Sigmoid colon (tissue), 7 donors: Measurements from ENCODE around the gene CPXM2. TPM values are rescaled to one million over a fixed set of nuclear protein-coding genes. Genes with fewer than 3 reads are reported as not detected.

Experiments
- DNase-seq: peaks from one replicate; pipeline ENCODE4 v3.0.0-alpha.2; 2019
- H3K27ac ChIP-seq, 4 donors: fragments of 200-600 bp; sonication (generic); one replicate each; pipeline ENCODE4 v1.5.1; 2016 to 2019; ENCODE audit warnings: mild to moderate bottlenecking in 1 of 4
- H3K27me3 ChIP-seq, 3 donors: fragments of 200-600 bp; sonication (generic); one replicate each; pipeline ENCODE4 v1.5.1; 2019; ENCODE audit warnings: mild to moderate bottlenecking in 1 of 3
- H3K36me3 ChIP-seq, 4 donors: fragments of 200-600 bp; sonication (generic); one replicate each; pipeline ENCODE4 v1.5.1; 2016 to 2019
- H3K4me1 ChIP-seq, 4 donors: fragments of 200-600 bp; sonication (generic); one replicate each; pipeline ENCODE4 v1.5.1; 2017 to 2019
- H3K4me3 ChIP-seq, 4 donors: fragments of 200-600 bp; sonication (generic); one replicate each; pipeline ENCODE4 v1.5.1; 2017 to 2019; ENCODE audit warnings: mild to moderate bottlenecking in 2 of 4, moderate library complexity in 1 of 4
- H3K9me3 ChIP-seq, 4 donors: fragments of 200-600 bp in 3 of 4; sonication (generic) in 3 of 4; one replicate each; pipeline versions ENCODE4 v1.5.1 to v1.6.1; 2013 to 2019
- EP300 ChIP-seq, 4 donors: sonication (generic); formaldehyde crosslinking; IDR thresholded peaks; one replicate each; pipeline ENCODE4 v1.6.1; 2017; ENCODE audit warnings: antibody characterized with exemption in 4 of 4
- POLR2A ChIP-seq, 2 donors: fragments of 450-650 bp; IDR thresholded peaks; one replicate each; pipeline ENCODE4 v1.6.1; 2016; ENCODE audit warnings: antibody characterized with exemption in 2 of 2, mild to moderate bottlenecking in 2 of 2, moderate library complexity in 2 of 2
- POLR2AphosphoS5 ChIP-seq, 4 donors: sonication (generic); formaldehyde crosslinking; IDR thresholded peaks; one replicate each; pipeline ENCODE4 v1.6.1; 2017; ENCODE audit warnings: antibody characterized with exemption in 4 of 4
- WGBS, 2 donors: extraction: QIAGEN DNeasy Blood & Tissue Kit; methylation state at CpG; one replicate each; pipeline ENCODE4 v1.1.7; 2013; 5-methylcytosine and 5-hydroxymethylcytosine counted together
- intact Hi-C: fragments of 100-400 bp; cut with DNase I; formaldehyde crosslinking; loops from one replicate; pipeline ENCODE4 v1.15.1; 2023
- polyA plus RNA-seq, 3 donors: library from polyadenylated mRNA; stranded (reverse); fragments of 200-250 nt; gene quantifications; one replicate each; pipeline ENCODE4 v1.2.3, GENCODE V29; 2013
- total RNA-seq, 4 donors: library from RNA; depleted of rRNA; stranded (reverse); fragments of >200 nt; gene quantifications; one replicate each; pipeline ENCODE4 v1.1.0, GENCODE V29; 2016
- TF ChIP-seq, protein P1 (sequence below), 4 experiments: fragments of 450-650 bp in 3 of 4; fragments of 200-600 bp in 1 of 4; IDR thresholded peaks; one replicate each; pipeline ENCODE4 v1.5.1; 2016 to 2019; ENCODE audit warnings: antibody characterized with exemption in 4 of 4, mild to moderate bottlenecking in 3 of 4, moderate library complexity in 2 of 4
- donor health status: healthy with polysubstance abuse.
- donor health status: Bipolar disorder and iron deficiency.
- donor health status: healthy.

CPXM2 gene
- total and polyA plus RNA-seq, 7 donors, result 0.69 to 153 (median 48.5) TPM

- intact Hi-C loops, result no loop called here
- H3K4me3 ChIP-seq, result no peak overlapping the region
- 69 to 74% methylated on average over 2 of the region's 2 CpGs for whole genome bisulfite sequencing, 2 donors
- H3K4me1 ChIP-seq, result peaks cover 0 to 12% (median 9%) of the 10 kb centered on the region in 4 donors
- H3K36me3 ChIP-seq, result no peaks in the 10 kb centered on the region
- TF ChIP-seq, protein P1, sequence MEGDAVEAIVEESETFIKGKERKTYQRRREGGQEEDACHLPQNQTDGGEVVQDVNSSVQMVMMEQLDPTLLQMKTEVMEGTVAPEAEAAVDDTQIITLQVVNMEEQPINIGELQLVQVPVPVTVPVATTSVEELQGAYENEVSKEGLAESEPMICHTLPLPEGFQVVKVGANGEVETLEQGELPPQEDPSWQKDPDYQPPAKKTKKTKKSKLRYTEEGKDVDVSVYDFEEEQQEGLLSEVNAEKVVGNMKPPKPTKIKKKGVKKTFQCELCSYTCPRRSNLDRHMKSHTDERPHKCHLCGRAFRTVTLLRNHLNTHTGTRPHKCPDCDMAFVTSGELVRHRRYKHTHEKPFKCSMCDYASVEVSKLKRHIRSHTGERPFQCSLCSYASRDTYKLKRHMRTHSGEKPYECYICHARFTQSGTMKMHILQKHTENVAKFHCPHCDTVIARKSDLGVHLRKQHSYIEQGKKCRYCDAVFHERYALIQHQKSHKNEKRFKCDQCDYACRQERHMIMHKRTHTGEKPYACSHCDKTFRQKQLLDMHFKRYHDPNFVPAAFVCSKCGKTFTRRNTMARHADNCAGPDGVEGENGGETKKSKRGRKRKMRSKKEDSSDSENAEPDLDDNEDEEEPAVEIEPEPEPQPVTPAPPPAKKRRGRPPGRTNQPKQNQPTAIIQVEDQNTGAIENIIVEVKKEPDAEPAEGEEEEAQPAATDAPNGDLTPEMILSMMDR (IDR thresholded peaks at IDR 0.05), result no peak
- no peak for TF ChIP-seq POLR2AphosphoS5 (IDR thresholded peaks at IDR 0.05)
- TF ChIP-seq EP300 (IDR thresholded peaks at IDR 0.05), result no peak
- no peak for TF ChIP-seq POLR2A (IDR thresholded peaks at IDR 0.05)
- no peak overlapping the region for H3K27ac ChIP-seq
- H3K9me3 ChIP-seq, result no peaks in the 10 kb centered on the region
- DNase-seq, result no peak
- no peaks in the 10 kb centered on the region for H3K27me3 ChIP-seq
Observed at GRCh38 chr10:123928427-123928826, 36.8 kb upstream of the CPXM2 start.

DNA sequence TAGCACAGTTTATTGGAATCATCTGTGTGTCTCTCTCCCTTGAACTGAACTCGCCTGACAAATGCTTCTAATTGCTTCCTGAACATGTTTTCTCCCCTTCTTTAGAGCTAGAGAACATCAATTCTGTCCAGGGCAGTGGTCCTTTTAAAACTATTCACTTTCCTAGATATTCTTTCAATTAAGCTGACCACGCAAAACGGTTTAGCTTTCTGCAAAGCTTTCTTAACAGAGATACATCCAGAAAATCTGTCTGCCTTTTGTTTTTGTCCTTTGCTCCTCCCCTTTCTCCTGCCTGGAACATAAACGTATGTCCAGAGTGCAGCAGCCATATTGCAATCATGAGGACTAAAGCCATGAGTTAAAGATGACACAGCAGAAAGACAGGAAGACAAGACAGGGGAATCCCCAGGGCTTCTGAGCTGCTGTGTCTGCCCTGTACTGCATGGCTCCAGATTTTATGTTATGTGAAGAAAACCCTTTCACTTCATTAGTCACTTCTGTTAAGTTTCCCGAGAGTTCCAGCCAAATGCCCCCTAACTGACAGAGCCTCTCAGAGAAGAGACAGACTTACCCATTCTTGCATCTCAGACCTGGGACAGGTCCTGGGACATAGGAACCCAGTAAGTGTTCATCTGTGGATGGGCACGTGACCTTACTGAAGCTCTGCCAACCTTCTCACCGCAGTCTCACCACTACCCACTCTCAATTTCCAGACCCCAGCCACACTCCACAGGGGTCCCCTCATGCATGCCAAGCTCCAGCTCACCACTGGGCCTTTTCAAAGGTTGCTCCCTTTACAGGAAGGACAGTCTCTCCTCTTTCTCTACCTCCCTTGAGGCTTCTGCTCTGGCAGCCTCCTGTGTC is 35.0 kb upstream of the CPXM2 start:
- DNase-seq, result no peak
- WGBS, 2 donors, result 57 to 72% methylated on average over 7 of the region's 7 CpGs
- TF ChIP-seq POLR2AphosphoS5 (IDR thresholded peaks at IDR 0.05), result no peak
- no peak for TF ChIP-seq POLR2A (IDR thresholded peaks at IDR 0.05)
- no peak for TF ChIP-seq EP300 (IDR thresholded peaks at IDR 0.05)
- TF ChIP-seq, protein P1 (IDR thresholded peaks at IDR 0.05), result no peak

DNA sequence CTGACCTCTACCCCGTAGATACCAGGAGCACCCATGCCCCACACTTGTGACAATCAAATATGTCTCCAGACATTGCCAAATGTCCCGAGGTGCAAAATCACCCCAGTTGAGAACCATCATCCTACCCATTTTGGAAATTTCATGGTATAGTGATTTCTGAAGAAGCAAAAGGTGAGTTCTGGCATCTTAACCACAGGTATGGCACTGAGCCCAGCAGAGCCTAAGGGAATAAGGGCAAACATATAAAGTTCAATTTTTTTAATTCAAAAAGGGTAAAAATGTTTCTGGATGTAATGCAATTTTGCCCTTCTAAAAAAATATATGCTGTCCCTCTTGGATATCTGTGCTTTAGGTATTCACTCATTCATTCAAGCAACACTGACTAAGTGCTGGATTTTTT is 30.5 kb upstream of the CPXM2 start:
- TF ChIP-seq, protein P1 (IDR thresholded peaks at IDR 0.05), result no peak
- TF ChIP-seq EP300 (IDR thresholded peaks at IDR 0.05) (no peak), POLR2AphosphoS5 (IDR thresholded peaks at IDR 0.05) (no peak), POLR2A (IDR thresholded peaks at IDR 0.05) (no peak)
- WGBS, 2 donors, result 74 to 76% methylated on average over 2 of the region's 2 CpGs
- H3K4me1 ChIP-seq, result no peaks in the 10 kb centered on the region
- peaks cover 0 to 2% (median 0%) of the 10 kb centered on the region in 4 donors for H3K9me3 ChIP-seq
- no peaks in the 10 kb centered on the region for H3K36me3 ChIP-seq
- no peak for DNase-seq
- H3K4me3 ChIP-seq, result no peak overlapping the region
- intact Hi-C loops, result no loop called here
- no peaks in the 10 kb centered on the region for H3K27me3 ChIP-seq
- H3K27ac ChIP-seq, result no peak overlapping the region

More for the DNA sequence above, 35.0 kb upstream of the CPXM2 start:
- H3K36me3 ChIP-seq, result no peaks in the 10 kb centered on the region
- H3K27me3 ChIP-seq, result no peaks in the 10 kb centered on the region
- intact Hi-C loops, result no loop called here
- H3K4me3 ChIP-seq, result no peak overlapping the region
- peaks cover 0 to 12% (median 9%) of the 10 kb centered on the region in 4 donors for H3K4me1 ChIP-seq
- no peak overlapping the region for H3K27ac ChIP-seq
- no peaks in the 10 kb centered on the region for H3K9me3 ChIP-seq

GRCh38 chr10:123916775-123917174 is 25.2 kb upstream of the CPXM2 start:
- Histone ChIP-seq H3K4me3 (no peak overlapping the region), H3K27me3 (no peaks in the 10 kb centered on the region), H3K36me3 (no peaks in the 10 kb centered on the region), H3K9me3 (peaks cover 0 to 2% (median 0%) of the 10 kb centered on the region in 4 donors), H3K27ac (no peak overlapping the region), H3K4me1 (peaks cover 0 to 23% (median 19%) of the 10 kb centered on the region in 4 donors)
- no peak for DNase-seq
- 63 to 75% methylated on average over 3 of the region's 3 CpGs for WGBS, 2 donors
- intact Hi-C loops, result no loop called here
- no peak for TF ChIP-seq POLR2AphosphoS5 (IDR thresholded peaks at IDR 0.05)
- TF ChIP-seq POLR2A (IDR thresholded peaks at IDR 0.05), result no peak
- TF ChIP-seq EP300 (IDR thresholded peaks at IDR 0.05), result no peak
- TF ChIP-seq, protein P1 (IDR thresholded peaks at IDR 0.05), result no peak
